ENCODE measurements around the gene METTL18.
A peak's percentile ranks its signal among the peaks of the same experiment; 100 is the strongest.

METTL18 gene

DNA sequence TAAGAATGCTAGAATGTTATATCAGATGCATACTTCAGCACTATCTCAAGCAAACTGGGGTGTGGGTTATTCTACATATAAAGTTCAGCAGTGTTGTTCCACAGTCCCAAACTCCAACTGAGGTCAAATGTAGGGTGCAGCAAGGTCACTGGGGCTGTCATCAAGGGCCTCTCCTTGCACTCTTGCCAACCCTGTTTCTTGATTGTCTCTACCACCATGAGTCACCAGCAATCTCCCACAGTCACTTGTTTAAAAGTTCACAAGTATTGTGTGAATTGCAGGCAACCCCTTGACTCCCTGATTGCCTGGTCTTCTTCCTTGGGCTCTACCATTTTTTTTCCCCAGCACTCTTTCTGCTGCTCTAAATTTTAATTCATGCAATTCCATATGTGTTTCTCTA lies 10.6 kb downstream of the METTL18 start:
- DNase-seq = no peak

DNA sequence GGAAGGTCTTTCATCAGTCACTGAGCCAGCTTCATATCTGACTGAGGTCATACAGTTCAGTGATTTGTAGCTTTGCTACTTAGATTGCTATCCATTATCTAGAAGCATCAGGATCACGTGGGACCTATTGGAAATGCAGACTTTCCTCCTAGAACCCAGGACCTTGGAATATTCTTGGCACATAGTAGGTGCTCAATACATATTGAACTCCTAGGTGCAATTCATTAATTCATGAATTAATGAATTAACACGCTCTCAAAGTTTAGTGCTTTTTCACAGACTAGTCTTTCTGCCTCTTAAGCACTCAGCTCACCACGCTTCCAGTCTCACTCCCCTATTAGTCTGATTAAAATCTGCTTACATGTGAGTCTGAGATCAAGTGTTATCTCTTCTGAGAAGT lies 12.1 kb downstream of the METTL18 start:
- no peak for DNase-seq

DNA sequence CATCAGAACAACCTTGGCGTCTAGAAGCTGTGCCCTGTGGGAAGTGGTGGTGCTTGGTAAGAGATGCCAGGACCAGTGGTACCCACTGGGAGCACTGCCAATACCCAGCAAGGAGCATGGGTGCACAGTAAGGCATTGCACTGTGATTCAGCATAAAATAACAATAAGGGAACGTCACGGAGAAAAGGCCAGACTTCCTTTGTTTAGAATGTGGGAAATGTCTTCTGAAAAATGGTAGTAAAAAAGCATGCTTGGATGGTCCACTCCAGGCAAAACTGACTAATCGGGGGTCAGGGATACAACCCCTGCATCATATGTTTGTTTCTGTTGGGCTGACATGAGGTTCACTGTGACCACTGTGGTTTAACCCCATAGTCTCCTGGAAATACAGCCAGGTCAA lies 14.7 kb downstream of the METTL18 start:
- no peak for DNase-seq

DNA sequence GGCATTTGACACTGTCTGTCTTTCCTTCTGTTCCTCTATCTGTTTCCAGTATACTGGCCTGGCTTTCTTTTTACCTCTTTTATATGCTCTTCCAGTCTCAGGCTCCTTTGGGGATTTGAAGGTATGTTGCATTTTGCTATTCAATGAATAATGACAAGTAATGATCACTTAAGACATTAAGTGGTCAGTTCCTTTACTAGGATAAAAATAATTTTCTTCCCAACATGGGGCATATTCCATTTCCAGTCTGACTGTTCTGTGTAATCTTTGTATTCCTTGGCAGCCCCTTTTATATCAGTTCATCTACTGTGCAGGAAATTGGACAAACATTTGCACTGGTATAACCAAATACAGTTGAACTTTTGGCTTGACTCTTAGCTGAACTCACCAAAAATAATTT lies 15.6 kb downstream of the METTL18 start:
- no peak for DNase-seq

DNA sequence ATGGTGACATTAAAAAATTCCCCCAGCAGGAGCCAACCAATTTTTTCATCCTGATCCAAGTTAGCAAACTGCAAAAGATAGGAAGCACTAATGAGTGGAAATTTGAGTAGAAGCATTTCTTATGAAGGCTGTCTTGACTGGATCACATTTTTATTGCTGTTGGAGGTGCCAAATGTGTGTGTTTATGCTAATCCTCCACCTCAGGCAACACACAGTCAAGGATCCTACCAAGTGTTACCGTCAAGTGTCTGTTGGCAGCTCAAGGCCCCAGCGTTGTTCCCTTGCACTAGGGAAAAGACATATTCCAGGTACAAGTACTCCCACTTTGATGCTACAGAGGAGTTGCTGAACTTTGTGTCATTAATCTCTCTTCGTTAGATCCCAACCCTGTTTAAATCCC lies 18.3 kb downstream of the METTL18 start:
- no peak for DNase-seq

DNA sequence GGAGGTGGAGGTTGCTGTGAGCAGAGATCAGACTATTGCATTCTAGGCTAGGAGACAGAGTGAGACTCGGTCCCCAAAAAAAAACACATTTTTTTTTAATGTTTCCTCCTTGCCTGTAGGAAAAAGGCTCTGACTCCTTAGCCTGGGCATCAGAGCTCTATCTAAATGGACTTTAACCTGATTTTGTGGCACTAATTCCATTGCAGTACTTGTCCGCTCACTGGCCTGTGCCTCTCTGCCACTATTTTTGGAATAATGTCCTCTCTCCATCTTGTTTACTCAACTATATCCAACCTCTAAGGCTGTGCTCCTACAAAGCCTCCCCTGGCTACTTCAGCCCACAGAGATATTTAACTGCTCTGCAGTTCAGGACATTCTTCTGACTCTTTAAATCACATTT lies 26.5 kb downstream of the METTL18 start:
- DNase-seq = no peak

DNA sequence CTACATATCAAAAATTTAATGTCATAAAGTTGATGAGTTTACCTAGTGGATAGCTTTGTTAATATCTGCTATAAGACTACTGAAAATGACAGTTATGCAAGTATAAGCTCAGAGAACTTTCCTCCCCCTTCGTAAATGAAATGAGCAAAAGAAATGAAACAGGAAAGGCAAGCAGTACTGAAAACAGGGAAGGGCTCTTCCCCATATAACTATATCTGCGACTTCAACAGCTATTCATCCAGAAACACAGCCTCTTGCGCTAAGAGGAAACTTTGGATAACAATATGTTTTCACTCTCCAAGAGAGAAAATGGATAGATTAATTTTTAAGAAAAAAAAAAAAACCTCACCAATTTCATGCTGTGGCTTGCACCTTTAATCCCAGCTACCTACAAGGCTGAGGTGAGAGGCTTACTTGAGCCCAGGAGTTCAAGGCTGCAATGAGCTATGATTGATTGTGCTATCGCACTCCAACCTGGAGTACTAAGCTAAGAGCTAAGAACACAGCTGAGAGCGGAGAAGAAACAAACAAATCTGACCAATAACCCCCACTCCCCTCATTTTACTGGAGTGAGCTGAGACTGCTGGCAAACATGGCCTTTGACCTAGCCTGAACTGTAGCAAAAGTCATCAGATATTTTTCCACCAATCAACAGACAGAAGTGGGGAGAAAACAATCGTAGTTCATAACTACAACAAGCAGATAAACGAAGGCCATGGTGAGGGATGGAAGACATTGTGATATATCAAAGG lies 29.0 kb downstream of the METTL18 start:
- no peak for DNase-seq

DNA sequence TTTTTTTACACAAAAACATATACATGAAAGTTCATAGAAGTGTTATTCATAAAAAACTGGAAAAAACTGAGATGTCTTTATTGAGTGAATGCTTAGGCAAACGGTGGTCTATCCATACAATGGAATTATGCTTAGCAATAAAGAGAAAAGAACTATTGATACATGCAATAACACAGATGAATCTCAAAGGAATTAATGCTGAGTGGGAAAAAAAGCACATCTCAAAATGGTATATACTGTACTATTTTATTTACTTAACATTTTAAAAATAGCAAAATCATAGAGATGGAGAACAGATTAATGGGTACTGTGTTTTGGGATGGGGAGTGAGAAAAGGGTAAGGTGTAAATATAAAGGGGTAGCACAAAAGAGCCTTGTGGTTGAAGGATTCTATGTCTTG lies 29.8 kb downstream of the METTL18 start:
- no peak for DNase-seq

DNA sequence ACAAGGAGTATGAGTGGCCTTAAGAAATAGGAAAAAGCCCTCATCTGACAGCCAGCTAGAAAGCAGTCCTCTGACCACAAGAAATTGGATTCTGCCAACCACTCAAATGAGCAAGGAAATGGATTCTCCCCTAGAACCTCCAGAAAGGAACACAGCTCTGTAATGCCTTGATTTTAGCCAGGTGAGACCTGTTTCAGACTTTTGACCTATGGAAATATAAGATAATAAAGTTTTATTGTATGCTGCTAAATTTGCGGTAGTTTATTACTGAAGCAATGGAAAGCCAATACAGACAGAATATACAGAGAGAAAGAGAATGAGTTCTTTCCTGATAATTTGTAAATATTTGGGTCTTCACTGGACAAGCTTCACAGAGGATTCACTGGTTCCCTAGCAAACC lies 32.0 kb downstream of the METTL18 start:
- no peak for DNase-seq

DNA sequence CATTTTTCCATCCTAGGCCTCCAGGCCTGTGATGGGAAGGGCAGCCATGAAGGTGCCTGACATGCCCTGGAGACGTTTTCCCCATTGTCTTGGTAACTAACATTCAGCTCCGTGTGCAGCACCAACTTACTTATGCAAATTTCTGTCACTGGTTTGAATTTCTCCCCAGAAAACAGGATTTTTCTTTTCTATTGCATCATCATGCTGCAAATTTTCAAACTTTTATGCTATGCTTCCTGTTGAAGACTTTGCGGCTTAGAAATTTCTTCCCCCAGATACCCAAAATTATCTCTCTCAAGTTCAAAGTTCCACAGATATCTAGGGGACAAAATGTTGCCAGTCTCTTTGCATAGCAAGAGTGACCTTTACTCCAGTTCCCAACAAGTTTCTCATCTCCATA lies 35.7 kb downstream of the METTL18 start:
- no peak for DNase-seq

DNA sequence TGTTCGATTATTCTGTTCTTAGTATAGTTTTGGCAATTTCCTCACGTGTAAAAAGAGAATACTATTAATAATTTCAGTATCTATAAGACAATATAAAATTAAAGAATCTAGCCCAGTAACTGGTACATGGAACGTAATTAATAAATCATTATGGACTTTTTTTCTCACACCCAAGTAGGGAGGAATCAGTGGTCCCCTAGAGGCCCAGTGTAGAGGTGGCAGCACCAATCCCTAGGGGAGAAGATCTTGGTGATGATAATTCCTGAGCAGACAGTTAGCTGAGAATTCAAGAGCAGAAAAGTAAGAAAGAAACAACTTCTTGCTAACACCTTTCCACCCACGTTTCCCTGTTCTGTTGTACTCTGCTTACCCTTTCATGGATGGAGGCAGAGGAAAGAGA lies 41.2 kb downstream of the METTL18 start:
- no peak for DNase-seq

DNA sequence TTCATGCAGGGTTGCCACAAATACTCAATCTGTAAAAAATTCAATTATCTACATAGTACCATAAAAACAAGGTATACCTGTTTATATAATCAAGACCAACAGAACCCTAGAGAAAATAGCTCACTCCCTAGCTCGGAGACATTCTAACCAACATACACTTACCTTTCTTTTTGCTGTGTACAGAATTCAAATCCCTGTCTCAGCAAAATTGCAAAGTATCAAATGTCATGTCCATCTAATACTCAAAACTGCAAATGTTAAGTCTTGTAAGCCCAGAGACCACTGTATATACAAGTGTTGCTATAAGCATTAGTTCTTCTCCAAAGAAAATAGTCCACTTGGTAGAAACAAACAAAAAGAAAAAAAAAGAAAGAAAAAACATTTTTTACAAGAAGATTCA lies 44.7 kb downstream of the METTL18 start:
- no peak for DNase-seq

DNA sequence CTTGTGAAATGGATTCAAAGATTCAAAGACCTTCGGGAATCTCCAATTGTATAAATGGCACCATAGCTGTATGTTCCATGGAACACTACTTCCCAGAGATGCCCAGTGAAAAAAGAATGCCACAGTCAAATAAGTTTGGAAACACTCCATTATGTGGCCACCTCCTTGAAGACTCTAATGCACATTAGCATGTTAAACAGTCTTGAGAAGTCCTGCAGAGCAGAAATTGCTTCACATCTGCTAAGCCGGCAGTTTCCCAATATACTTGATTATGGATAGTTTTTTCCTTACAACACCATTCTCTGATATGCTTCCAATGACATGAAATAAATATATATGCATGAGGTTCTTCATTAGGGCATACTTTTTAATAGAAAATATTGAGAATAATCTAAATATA lies 48.2 kb downstream of the METTL18 start:
- DNase-seq = no peak

DNA sequence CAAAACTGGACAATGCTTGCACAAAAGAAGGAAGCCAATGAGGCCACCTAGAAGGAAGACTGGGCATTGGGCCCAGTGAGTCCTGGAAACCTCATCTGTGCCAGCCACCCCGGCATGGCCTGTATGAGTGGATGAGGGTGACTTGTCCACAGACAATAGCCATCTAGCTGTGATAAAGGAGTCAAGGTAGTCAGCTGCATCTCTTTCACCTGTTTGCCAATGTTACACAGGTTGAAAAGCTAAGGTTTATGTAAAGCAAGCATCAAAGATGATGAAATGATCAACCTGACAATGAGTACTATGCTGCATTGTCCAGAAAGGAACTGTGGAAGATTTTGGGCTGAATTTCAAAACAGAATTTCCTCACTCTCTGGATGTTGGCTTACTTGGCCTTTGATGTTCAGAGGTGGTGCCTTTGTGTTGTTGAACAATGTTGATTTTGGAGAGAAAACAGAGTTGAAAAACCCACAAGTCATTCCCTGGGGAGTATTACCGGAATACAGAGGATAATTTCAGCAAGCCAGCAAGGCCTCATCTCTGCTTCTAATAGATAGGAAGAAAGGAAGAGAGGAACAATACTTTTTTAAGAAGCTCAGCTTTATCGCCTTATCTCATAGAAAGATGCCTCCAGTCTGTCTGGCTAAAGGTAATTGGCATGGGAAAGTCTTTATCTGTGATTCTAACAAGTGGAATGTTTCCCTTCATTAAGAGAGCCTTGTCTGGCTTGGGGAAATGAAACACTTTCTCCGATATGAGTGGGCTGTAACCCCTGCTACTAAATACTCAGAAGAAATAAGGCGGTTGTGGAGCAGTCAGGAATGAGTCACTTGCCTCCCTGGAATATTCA lies 49.5 kb downstream of the METTL18 start:
- DNase-seq = peak; percentile 23
